ENCODE measurements around the gene CPA5.

Gene CPA5

DNA sequence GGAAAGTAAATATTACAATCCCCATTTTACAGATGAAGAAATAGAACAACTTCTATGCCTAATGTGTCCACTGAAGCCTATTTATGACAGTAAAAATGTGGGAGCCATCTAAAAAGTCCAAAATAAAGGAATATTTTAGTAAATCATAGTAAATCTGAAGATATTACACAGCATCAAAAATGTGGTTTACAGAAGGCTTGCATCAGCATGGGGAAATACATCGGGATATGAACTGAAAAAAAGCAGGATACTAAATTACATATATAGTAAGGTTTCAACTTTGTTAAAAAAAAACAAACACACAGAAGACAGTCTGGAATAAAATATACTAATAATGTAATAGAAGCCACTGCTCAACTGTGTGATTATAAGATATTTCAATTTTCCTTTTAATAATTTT is 56.5 kb downstream of the CPA5 start:
- Mint-ChIP-seq H3K9me3 (no peaks in the 10 kb centered on the region), H3K36me3 (ENCODE audit: low read depth) (peaks cover 12% of the 10 kb centered on the region), H3K27me3 (ENCODE audit: low read depth) (no peaks in the 10 kb centered on the region), H3K4me1 (ENCODE audit: low read depth) (peaks cover 2% of the 10 kb centered on the region), H3K4me3 (no peak overlapping the region), H3K27ac (no peak overlapping the region)

DNA sequence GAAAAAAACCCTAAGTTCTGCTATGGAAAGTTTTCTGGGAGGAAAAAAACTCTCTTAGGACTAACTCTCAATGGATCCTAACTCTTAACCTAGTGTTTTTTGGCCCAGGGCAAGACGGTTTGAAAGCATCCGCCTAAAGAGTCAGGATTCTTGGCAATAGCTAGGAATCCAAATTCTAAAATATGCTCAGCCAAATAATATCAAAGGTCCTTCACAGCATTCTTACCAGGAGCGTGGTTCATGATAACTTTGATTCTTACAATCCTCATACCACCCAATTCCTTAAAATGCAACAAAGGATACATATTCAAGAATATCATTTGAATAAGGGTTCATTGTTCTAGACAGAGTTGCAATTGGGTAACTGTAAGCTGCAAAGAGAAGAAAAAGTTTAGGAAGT is 57.0 kb downstream of the CPA5 start:
- Mint-ChIP-seq H3K27me3 (ENCODE audit: low read depth) (no peaks in the 10 kb centered on the region), H3K4me3 (no peak overlapping the region), H3K4me1 (ENCODE audit: low read depth) (peaks cover 2% of the 10 kb centered on the region), H3K27ac (no peak overlapping the region), H3K9me3 (no peaks in the 10 kb centered on the region), H3K36me3 (ENCODE audit: low read depth) (peaks cover 12% of the 10 kb centered on the region)

GRCh38 chr7:130405003-130405402 is 60.4 kb downstream of the CPA5 start:
- no peaks in the 10 kb centered on the region for H3K27me3 Mint-ChIP-seq (ENCODE audit: low read depth)
- peaks cover 7% of the 10 kb centered on the region for H3K36me3 Mint-ChIP-seq (ENCODE audit: low read depth)
- no peaks in the 10 kb centered on the region for H3K9me3 Mint-ChIP-seq
- H3K4me3 Mint-ChIP-seq = no peak overlapping the region
- H3K27ac Mint-ChIP-seq = no peak overlapping the region
- H3K4me1 Mint-ChIP-seq (ENCODE audit: low read depth) = no peaks in the 10 kb centered on the region

DNA sequence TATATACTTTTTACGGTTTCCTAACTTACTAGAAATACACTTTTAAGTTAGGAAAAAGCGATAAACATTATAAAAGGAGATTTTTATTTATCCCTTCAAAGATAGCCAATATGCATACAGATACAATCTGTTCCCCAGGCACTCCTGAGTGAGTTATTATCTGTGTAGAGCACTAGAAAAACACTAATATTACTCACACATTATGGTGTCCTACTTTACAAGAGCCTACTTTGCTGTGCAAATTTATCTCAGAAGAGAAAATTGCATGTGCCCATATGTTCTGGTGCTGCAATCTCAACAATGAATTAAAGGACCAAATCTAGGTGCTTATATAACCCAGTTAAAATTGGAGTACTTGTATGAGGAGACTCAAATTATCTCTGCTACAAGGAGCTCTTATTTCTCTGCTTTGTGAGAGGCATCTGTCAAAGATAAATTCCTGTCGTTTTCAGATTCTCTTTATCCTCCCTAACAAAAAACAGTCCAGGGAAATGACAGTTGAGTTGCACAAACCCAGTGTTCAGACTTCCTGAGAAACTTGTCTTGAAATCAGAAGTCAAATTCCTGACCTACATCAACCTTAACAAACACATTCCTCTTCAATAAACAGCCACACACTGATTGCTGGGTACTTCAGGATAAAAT is 64.6 kb downstream of the CPA5 start:
- Mint-ChIP-seq H3K36me3 (ENCODE audit: low read depth) (no peaks in the 10 kb centered on the region), H3K4me1 (ENCODE audit: low read depth) (no peaks in the 10 kb centered on the region), H3K27ac (no peak overlapping the region), H3K27me3 (ENCODE audit: low read depth) (no peaks in the 10 kb centered on the region), H3K9me3 (no peaks in the 10 kb centered on the region), H3K4me3 (no peak overlapping the region)

DNA sequence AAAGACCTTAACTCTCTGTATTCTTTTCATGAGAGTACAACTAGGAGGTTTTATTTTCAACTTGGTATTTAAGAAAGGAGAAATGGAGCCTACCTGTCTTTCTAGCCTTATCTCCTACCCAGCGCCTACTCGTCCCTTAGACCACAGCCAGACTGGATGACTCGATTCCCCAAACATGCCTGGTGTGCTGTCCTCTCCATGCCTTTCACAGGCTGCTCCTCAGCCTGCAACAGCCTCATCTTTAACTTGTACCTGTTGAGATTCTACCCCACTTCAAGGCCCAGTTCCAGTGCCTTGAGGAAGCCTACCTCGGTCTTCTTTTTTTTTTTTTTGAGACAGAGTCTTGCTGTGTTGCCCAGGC is 65.1 kb downstream of the CPA5 start:
- Mint-ChIP-seq H3K36me3 (ENCODE audit: low read depth) (no peaks in the 10 kb centered on the region), H3K9me3 (no peaks in the 10 kb centered on the region), H3K4me3 (no peak overlapping the region), H3K27me3 (ENCODE audit: low read depth) (no peaks in the 10 kb centered on the region), H3K4me1 (ENCODE audit: low read depth) (peaks cover under 1% of the 10 kb centered on the region), H3K27ac (no peak overlapping the region)

DNA sequence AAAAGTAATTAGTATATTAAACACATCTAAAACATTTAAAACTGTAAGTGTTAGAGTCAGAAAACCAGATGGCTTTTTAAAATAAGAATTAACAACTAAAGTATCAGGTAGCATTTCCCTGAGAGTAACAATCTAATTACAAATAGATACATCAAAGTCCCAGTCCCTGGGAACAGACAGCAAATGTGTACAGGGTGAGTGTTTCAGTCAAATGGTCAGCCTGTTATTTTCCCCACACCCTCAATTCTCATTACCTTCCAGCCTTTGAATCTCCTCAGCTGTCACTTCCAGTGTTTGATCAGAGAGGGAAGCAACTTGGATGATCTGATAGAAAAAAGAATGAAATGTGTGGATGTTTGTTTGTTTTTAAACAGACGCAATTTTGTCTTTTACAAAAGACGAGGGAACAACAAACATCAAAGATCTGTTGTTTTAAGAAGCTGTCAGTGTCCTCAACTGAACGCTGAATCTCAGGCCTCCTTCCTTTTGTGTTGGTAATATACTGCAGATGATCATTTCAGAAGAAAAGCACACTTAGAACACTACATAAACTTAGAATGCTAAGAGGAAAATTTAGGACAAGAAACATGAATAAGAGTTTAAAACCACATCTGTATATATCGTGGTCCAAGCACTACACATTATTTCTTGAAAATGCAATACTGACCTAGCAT is 66.4 kb downstream of the CPA5 start:
- Mint-ChIP-seq H3K27ac (no peak overlapping the region), H3K36me3 (ENCODE audit: low read depth) (peaks cover 4% of the 10 kb centered on the region), H3K9me3 (no peaks in the 10 kb centered on the region), H3K27me3 (ENCODE audit: low read depth) (no peaks in the 10 kb centered on the region), H3K4me1 (ENCODE audit: low read depth) (peaks cover 10% of the 10 kb centered on the region), H3K4me3 (no peak overlapping the region)

DNA sequence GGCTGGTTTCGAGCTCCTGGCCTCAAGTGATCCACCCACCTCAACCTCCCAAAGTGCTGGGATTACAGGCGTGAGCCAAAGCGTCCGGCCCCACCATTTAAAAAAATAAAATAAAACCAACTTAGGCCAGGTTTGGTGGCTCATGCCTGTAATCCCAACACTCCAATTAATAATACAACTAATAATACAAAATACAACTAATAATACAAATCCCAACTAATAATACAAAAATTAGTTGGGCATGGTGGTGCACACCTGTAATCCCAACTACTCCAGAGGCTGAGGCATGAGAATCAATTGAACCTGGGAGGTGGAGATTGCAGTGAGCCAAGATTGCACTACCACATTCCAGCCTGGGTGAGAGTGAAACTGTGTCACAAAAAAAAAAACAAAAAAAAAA is 68.6 kb downstream of the CPA5 start:
- no peak overlapping the region for H3K4me3 Mint-ChIP-seq
- H3K27me3 Mint-ChIP-seq (ENCODE audit: low read depth) = no peaks in the 10 kb centered on the region
- no peaks in the 10 kb centered on the region for H3K9me3 Mint-ChIP-seq
- H3K4me1 Mint-ChIP-seq (ENCODE audit: low read depth) = peaks cover 29% of the 10 kb centered on the region
- peaks cover 4% of the 10 kb centered on the region for H3K36me3 Mint-ChIP-seq (ENCODE audit: low read depth)
- H3K27ac Mint-ChIP-seq = no peak overlapping the region

GRCh38 chr7:130415006-130415405 is 70.4 kb downstream of the CPA5 start:
- Mint-ChIP-seq H3K27me3 (ENCODE audit: low read depth) (no peaks in the 10 kb centered on the region), H3K4me1 (ENCODE audit: low read depth) (peaks cover 33% of the 10 kb centered on the region), H3K36me3 (ENCODE audit: low read depth) (peaks cover 7% of the 10 kb centered on the region), H3K27ac (no peak overlapping the region), H3K9me3 (no peaks in the 10 kb centered on the region), H3K4me3 (no peak overlapping the region)

GRCh38 chr7:130417213-130417612 is 72.6 kb downstream of the CPA5 start:
- Mint-ChIP-seq H3K9me3 (no peaks in the 10 kb centered on the region), H3K4me3 (peak overlapping the region; percentile 22), H3K27ac (peak overlapping the region; percentile 0), H3K4me1 (ENCODE audit: low read depth) (peaks cover 41% of the 10 kb centered on the region), H3K27me3 (ENCODE audit: low read depth) (no peaks in the 10 kb centered on the region), H3K36me3 (ENCODE audit: low read depth) (peaks cover 7% of the 10 kb centered on the region)

DNA sequence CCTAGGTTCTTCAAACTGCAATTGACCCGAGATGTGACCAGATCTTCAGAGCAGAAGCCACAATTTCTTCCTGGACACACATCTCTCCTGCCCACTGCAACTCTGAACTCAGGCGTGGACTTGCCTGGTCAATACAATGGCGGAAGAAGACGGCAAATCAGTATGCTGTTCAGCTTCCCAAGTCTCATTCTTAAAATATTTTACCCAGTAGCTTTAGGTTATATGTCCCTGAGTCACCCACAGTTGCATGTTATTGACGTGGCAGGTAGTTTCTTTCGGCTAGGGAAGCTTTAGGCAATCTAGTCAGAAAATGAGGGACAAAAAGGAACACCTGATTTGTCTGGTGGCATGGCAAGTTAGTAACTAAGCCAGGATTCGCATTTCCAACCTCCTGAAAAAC is 73.7 kb downstream of the CPA5 start:
- no peak overlapping the region for H3K27ac Mint-ChIP-seq
- no peaks in the 10 kb centered on the region for H3K27me3 Mint-ChIP-seq (ENCODE audit: low read depth)
- H3K4me1 Mint-ChIP-seq (ENCODE audit: low read depth) = peaks cover 45% of the 10 kb centered on the region
- H3K36me3 Mint-ChIP-seq (ENCODE audit: low read depth) = peaks cover 7% of the 10 kb centered on the region
- H3K9me3 Mint-ChIP-seq = no peaks in the 10 kb centered on the region
- no peak overlapping the region for H3K4me3 Mint-ChIP-seq

Data from T-helper 1 cell treated with Interleukin-12 subunit alpha and Interleukin-12 subunit beta and Interleukin-4 antibody, amounts not matched to agents 30 μg/mL and 1 μg/mL, for 36 hours (primary cell).